RWPE1 (cell line): ENCODE data around the gene SMIM38.

Experiments used
- CTCF ChIA-PET: fragments of 350-600 bp; sonication (Branson Sonifier 250); formaldehyde crosslinking; extraction: SDS; loops from one replicate; lab custom pipeline; 2021; lab: Yijun Ruan, JAX
- POLR2A ChIA-PET: fragments of 400-600 bp; formaldehyde crosslinking; extraction: SDS; loops from one replicate; lab custom pipeline; 2020; ENCODE audit warnings: antibody characterized with exemption; ENCODE audit not compliant: low non-redundant PET; lab: Yijun Ruan, JAX
- DNase-seq: peaks from one replicate; pipeline ENCODE4 v3.0.0; 2012; ENCODE audit warnings: low spot score
- H3K27ac ChIP-seq: fragments of 450-650 bp; 2 replicates; pipeline ENCODE4 v1.5.1; 2017
- CTCF ChIP-seq: fragments of 450-650 bp; conservative IDR thresholded peaks from 2 replicates; pipeline ENCODE4 v1.5.1; 2017; ENCODE audit warnings: low read depth, mild to moderate bottlenecking

SMIM38 gene

GRCh38 chr11:69165775-69166174 is 10.0 kb downstream of the SMIM38 start:
- DNase-seq: no peak
- ChIA-PET CTCF (interaction anchor here (1.2 kb wide), 1 partner anchor 9 kb away, joined by 3 read pairs; no protein-coding TSS in a partner anchor), POLR2A (no interaction called here)
- no peak overlapping the region for H3K27ac ChIP-seq
- TF ChIP-seq CTCF: no peak

- ChIA-PET POLR2A (no interaction called here), CTCF (interaction anchor here (0.7 to 1.2 kb wide), 4 partner anchors 9 to 126 kb away, joined by 3 to 4 read pairs (median 4); no protein-coding TSS in a partner anchor)
- no peak for TF ChIP-seq CTCF
- H3K27ac ChIP-seq: peak overlapping the region; percentile 4; the same call in 1 of the 2 replicates
- peak; percentile 78 for DNase-seq
Measured at GRCh38 chr11:69166218-69167115, 10.7 kb downstream of the SMIM38 start.

- no peak for DNase-seq
- POLR2A ChIA-PET: no interaction called here
- H3K27ac ChIP-seq: peak overlapping the region; percentile 41; the same call in 1 of the 2 replicates
- TF ChIP-seq CTCF: no peak
- CTCF ChIA-PET: interaction anchor here (0.7 to 1.0 kb wide), 3 partner anchors 16 to 125 kb away, joined by 4 to 5 read pairs (median 4); no protein-coding TSS in a partner anchor
Measured at GRCh38 chr11:69167130-69167915, 11.6 kb downstream of the SMIM38 start.

- peak; percentile 33 for DNase-seq
- ChIA-PET CTCF (interaction anchor here (1.0 kb wide), 2 partner anchors 17 to 36 kb away, joined by 4 to 5 read pairs; no protein-coding TSS in a partner anchor), POLR2A (no interaction called here)
- TF ChIP-seq CTCF: no peak
- H3K27ac ChIP-seq: peak overlapping the region; percentile 41
Measured at GRCh38 chr11:69167916-69168691, 12.4 kb downstream of the SMIM38 start.

- no peak overlapping the region for H3K27ac ChIP-seq
- CTCF ChIA-PET: no interaction called here
- no peak for DNase-seq
- POLR2A ChIA-PET: no interaction called here
- no peak for TF ChIP-seq CTCF
Measured at GRCh38 chr11:69169479-69169878, 13.7 kb downstream of the SMIM38 start.
